NOMO-1 (cell line): ENCODE data around the gene KRT71.

Experiments
- DNase-seq, 2 experiments: peaks; one replicate each; lab custom pipeline; 2025; ENCODE audit not compliant: unreplicated experiment in 2 of 2; lab: John Stamatoyannopoulos, UW

KRT71 gene

DNA sequence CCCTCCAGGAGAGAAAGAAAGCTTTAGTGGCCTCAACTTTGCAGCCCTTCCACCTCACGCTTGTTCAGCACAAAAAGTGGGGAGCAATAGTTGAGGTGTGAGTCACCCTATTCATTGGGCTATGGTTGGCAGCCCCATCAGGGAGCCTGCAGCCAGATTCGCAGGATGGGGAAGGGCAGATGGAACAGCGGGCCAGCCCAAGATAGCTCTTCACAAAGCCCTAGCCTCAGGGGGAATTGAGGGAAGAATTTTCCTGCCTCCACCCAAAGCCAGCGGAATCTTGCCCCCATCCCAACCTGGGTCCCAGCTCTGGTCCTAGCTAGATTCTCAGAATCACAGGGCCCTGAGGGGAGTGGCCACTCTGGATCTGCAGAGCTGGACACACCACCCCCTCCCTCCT, 29.1 kb downstream of the KRT71 start:
- no peak for DNase-seq

DNA sequence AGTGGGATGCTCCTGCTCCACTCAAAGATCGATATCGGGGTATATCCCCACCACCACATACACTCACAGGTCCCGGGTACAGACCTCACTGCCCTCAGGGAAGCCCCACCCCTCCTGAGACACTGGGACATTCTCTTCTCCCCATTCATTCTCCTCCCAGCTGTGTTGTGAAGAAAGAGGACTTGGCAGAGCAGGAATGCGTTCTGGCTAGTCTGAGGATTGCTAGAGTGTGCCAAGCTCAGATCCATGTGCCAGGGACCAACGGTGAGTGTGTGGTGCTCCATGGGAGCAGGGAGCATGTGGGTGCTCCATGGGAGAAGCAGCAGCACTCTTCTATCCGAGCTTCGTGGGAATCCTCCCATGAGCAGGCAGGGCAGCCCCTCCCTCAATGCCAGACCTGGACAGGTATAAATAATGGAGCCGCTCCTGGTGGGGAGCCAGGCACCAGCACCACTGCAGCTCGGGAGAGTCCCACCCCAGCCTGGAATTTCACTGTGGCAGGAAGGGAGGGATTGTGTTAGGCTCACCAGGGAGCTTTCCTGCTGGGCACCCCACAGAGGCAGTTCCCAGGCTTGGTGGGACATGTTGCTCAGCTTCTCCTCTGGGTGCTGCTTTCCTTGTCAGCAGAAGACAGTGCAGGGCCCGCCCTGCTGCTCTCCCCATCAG, 30.5 kb downstream of the KRT71 start:
- DNase-seq, result no peak

DNA sequence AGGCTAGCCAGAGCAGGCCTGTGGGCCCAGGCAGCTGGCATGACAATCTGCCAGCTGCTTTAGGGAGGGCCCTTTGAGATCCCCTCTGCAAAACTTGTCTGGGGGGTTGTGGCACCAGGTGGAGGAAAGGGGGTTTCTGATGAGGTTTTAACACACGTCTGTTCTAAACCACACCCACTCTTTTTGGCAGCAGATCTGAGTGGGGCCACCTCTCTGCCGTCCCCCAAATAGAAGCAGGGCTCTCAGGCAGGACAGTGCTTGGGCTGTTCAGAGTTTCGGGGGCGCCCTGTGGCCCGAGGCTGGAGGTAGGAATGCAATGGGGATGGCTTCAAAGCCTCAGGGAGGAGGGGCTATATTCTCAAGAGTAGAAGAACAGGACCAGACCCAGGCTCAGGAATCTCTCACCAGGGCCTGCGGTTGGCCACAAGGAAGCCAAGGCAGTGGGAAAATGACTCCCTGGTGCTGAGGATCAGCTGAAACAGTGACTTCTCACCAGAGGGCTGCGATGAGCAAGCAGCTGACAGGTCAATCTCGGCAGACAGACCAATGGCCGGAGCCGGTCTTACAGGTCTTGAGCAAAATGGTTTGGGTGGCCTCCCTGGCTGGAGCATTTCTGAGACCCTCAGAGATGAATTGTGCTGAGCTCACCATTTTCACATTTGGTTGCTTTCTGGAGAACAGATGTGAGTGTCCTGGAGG, 31.2 kb downstream of the KRT71 start:
- DNase-seq, result no peak

DNA sequence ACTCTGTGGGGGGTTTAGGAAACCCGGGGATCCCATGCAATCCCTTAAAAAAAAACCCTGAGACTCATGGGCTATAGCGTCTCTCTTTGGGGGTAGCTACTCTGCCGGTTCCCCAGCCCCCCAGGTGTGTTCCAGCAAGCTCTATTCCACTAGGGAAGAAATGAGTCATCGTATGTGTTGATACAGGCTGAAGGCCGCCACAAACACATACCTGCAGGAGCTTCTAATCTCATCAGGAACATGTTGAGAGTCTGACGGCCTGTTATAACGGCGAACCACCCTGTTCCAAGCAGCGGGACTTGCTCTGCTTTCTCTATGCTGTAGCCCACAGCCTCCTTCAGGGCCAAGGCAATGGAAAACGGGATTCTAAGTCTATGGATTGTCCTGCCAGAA, 31.8 kb downstream of the KRT71 start:
- DNase-seq, result no peak

DNA sequence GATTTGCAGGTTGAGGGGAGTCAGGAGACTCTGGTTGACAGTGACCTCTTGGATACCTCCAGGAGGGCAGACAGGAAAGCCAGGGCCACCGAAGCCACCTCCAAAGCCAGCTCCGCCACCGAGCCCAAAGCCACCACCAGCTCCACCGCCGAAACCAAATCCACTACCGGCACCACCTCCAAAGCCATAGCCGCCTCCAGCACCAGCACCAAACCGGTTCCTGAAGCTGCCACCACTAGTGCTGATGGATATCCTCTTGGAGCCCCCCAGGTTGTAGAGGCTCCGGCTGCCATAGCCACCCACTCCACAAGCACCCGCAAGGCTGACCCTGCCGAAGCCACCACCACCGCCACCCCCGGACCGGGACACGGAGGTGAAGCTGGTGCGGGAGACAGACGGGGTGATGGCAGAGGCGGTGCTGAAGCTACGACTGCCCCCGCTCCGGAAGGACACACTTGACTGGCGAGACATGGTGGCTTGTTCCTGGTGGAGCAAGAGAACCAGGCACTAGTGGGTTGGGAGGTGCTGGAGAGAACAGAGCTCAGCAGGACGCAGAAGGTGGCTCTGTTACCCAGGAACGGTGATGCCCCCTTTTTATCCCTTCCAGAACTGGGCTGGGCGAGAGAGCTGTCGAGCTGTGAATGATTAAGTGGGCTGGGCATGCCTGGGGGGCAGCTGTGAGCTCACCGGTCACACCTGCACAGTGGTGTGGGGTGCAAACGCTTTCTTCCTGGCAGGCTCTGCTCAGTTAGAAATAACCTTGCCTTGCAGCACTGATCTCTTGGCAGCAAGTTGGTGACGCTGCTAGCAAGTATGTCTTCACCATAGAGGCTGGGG, 32.9 kb downstream of the KRT71 start, which contains the start of gene KRT5:
TSS of gene KRT5 (minus strand) at position 569 of the 837 bp plus-strand sequence. CDS start at position 471, 98 bp downstream.
- DNase-seq, result no peak

DNA sequence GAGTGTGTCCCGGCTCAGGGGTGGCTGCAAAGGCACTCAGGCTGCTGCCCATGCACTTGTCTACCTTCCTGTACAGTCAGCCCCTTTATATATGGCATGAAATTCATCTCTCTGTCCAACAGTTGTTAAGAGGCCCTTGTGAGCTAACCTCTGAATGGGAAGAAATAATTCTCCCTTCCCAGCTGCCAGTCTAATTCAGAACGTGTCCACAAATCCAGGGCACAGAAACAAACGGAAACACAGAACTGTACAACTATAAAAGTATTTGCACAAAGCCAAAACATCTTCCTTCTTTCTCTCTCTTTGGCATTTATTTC, 33.6 kb downstream of the KRT71 start:
- no peak for DNase-seq

DNA sequence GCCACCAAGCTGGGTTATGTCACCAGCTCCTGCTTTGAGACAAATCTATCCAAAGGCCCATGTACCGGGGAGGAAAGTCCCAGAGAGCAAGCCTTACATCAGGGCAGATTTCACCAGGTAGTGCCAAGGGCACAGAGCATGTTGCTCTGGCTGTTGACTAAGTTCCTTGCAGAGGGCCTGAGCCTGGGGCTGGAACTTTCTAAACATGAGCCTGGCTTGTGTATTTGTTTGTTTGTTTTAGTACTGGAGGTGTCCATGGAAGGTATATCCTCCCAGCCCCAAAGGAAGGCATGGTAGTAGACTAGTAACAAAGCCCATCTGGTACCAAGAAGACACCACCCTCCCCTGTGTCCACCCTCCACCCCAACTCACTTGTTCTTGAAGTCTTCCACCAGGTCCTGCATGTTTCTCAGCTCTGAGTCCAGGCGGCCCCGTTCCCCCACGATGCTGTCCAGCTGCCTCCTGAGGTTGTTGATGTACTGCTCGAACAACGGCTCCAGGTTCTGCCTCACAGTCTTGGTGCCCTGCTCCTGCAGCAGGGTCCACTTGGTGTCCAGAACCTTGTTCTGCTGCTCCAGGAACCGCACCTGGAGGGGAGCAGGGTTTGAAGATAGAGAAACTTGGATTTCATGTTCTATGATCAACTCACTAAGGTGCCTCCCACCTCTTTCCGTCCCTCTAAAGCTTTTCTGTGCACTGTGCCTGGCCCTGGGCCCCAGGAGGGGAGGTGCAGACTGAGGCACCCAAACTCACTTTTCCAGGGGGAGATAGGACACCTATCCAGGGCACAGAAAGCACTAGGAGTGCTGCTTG, 34.2 kb downstream of the KRT71 start:
- no peak for DNase-seq

DNA sequence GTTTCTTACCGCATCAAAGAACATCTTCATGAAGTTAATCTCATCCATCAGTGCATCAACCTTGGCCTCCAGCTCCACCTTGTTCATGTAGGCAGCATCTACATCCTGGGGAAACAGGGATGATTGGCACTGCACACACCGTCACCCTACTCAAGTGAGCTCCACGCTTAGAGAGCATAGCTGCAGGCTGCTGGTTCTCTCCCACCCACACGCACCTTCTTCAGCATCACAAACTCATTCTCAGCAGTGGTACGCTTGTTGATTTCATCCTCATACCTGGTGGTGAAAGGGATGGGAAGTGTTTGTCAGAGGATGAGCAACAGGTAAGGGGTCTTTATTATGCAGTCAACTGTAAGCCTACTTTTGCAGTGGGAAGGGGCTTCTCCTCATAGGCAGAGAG, 35.1 kb downstream of the KRT71 start:
- no peak for DNase-seq

DNA sequence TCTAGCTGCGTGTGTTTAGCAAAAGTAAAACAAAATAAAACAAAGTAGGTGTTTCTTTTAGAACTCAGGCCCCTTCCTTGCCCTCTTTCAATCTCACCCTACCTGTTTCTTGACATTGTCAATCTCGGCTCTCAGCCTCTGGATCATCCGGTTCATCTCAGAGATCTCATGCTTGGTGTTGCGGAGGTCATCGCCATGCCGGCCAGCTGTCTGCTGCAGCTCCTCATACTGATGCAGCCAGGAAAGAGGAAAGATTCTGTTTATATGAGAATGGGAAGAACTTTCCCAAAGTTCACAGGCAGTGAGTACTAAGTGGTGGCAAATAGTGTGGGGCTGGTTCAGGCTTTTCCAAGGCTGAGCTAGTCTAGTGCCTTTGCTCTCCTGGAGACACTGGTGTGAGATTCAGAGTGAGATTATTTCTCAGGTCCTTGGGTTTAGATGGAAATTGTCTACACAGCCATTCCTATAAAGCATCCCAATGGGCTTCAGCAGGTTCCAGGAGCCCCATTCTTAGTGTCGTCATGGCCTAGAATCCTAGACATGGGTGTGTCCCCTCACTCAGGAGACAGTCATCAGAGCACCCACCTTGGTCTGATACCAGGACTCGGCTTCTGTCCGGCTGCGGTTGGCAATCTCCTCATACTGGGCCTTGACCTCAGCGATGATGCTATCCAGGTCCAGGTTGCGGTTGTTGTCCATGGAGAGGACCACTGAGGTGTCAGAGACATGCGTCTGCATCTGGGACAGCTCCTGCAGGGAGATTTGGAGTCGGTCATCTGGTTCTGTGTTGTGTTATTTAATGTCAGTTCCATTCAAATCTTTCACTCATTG, 35.7 kb downstream of the KRT71 start:
- no peak for DNase-seq

DNA sequence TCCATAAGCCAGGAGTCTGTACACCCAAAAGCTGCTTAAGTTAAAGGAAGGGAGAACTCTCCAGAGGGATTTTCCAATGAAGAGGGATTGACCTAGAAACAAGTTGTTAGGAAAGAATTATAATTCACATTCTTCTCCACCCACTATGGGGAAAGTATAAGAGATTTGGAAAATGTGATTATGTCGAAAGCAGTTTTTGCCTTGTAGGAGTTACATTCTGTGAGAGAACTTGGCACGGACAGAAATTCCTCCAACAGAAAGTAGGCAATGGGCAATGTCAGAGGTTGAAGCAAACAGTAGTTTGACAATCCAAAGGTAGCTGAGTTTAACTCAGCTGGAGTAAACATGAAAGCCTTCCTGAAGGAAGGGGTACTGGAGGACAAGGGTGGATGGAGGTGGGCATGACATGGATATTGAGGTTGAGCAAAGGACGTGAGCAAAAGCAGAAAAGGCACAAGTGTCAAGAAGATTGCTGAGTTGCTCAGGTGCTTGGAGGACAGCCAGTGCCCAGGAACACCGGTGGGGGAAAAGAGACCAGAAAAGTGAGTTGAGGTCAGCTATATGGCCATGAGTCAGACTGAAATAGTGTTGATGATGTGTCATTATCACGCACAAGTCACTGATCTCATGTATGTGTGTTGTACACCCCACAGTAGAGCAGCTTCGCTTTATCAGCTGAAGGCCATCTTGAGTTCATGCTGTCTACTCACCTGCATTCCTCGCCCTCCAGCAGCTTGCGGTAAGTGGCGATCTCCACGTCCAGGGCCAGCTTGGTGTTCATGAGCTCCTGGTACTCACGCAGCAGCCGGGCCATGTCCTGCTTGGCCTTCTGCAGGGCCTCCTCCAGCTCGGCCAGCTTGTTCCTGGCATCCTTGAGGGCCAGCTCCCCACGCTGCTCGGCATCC, 36.8 kb downstream of the KRT71 start:
- no peak for DNase-seq

DNA sequence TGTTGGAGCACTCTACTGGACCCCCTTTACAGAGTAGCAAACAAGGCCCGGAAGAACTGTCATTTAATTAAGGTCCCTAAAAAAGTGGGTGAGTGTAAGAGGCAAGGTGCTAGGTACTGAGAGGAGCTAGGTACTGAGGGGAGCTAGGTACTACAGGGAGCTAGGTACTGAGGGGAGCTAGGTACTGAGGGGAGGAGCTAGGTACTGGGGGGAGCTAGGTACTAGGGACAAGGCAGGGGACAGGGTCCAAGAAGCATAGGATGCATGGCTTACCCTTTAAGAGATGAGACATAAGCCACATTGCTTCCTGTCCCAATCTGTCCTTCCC, 37.7 kb downstream of the KRT71 start:
- DNase-seq, result no peak

DNA sequence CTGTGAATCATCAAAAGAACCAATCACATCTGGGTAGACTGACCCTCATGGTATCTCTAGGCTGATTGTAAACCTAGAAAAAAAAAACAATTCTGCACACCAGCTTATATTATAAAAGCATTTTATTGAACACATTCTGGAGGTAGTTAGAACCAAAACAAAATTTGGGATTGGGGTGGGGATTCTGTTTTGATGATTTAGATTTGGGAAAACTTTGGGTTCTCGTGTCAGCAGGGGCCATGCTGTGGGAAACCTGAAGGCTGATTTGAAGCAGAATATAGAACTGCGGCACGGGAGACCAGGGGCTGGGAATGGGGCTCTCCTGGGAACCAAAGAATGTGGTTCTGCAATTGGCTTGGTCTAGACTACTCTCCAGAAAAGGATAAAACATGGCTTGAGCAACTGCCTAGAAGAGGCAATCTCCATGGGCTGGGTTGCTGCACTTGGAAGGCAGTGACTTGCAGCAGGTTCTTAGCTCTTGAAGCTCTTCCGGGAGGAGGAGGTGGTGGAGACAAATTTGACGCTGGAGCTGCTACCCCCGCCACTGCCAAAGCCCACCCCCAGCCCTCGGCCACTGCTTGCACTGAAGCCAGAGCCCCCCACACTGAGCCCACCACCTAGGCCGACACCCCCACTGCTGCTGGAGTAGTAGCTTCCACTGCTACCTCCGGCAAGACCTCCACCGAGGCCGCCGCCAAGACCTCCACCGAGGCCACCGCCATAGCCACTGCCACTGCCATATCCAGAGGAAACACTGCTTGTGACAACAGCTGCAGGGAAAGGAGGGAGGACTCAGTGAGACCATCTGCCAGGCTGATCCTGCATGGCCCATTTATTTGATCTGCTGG, 38.2 kb downstream of the KRT71 start:
- no peak for DNase-seq

DNA sequence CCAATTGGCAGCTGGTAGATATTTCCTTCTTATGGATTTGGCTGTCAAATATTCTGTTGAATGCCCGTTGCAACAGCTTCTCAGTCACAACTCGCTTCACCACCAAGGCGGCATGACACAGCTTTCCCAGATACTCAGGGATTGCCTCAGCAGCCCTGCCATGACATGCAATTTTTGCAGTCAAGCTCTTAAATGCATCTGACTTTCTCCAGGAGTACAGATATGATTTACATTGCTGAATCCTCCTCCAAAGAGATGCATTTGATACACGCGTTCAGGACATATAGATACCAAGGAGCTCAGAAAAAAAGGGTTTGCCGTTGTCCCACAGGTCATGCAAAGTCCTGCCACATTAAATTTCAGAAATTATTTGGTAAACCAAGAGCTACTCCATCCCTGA, 39.2 kb downstream of the KRT71 start:
- no peak for DNase-seq

DNA sequence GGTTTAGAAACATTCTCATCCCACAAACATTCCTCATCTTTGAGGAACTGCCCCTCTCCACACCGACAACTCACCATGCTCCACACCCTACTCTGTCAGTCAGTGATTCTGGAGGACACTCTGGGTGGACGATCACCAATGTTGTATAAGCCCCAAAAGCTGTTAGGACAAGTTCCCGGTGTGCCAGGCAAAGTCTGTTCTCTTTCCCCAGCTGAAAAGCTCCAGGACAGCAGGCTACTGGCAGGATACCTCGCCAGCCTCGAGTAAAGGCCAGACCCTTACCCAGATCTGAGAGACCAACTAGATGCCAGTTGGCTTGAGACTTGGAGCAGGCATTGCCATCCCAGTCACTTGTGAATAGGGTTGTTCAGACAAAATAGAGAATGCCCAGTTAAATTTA, 44.7 kb downstream of the KRT71 start:
- DNase-seq, result no peak

DNA sequence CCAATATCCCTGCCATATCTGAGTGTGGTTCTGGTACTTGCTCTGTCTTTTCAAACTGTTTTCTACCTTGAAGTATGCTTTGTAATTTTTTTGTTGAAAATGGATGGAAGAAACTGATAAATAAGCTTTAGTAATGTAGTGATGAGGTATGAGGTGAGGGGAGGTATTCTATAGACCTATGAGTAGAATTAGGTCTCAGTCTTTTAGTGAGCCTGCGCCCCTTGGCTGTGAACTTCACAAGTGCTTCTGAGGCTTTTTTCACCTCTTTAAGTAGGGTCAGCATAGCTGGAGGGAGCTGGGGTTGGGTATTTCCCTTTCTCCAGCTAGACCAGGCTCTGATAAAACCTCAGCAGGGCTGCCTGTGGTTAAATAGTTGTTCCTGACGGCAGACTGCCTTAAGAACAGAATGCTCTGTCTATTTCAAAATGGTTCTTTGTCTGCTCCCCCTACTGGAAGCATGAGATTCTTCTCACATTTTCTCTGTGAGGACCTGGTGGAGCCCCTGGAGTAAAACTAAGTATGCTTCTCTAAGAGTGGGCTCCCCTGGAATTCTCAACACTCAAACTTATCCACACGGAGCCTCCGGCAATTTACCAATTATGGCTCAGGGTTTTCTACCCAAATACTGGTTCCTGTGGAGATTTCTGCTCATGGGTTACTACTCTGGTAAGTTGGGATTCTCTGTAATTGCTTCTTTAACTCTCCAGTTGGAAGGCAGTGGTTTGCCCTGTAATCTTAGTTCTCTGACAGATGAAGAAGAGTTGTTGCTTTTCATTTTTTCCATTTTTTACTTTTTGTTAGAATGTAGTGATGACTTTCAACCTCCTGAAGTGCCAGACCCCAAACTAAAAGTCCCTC, 45.9 kb downstream of the KRT71 start:
- DNase-seq, result no peak

DNA sequence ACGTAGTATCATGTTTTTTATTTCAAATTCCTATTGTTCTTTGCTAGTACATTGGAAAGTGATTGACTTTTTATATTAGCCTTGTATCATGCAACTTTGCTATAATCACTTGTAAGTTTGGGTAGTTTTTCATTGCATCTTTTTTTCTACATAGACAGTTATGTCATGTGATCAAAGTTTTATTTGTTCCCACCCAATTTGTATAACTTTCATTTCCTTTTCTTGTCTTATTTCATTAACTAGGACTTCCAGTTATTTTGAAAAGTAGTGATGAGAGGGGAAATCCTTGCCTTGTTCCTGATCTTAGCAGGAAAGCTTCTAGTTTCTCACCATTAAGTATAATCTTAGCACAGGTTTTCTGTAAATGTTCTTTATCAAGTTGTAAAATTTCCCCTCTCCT, 50.1 kb downstream of the KRT71 start:
- no peak for DNase-seq

DNA sequence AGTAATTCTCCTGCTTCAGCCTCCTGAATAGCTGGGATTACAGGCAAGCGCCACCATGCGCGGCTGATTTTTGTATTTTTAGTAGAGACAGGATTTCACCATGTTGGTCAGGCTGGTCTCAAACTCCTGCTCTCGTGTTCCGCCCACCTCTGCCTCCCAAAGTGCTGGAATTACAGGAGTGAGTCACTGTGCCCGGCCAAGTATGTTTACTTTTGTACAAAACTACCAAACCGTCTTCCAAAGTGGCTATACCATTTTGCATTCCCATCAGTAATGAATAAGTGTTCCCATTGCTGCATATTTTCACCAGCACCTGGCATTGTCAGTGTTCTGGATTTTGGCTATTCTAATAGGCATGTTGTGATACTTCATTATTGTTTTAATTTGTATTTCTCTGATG, 51.5 kb downstream of the KRT71 start:
- DNase-seq, result no peak
